Erythroblast (primary cell): ENCODE data around the gene RFX3.

Source experiments
- GATA1 ChIP-seq: IDR thresholded peaks from 2 replicates; pipeline ENCODE4 v1.6.1; 2011; ENCODE audit warnings: low read depth, mild to moderate bottlenecking, control low read depth, low read length, moderate library complexity
- POLR2A ChIP-seq: IDR thresholded peaks from 2 replicates; pipeline ENCODE4 v1.6.1; 2011; ENCODE audit warnings: mild to moderate bottlenecking, low read length

GRCh38 chr9:3200331-3200774 lies 325.4 kb downstream of the RFX3 start:
- TF ChIP-seq POLR2A: no peak
- TF ChIP-seq GATA1: no peak
